Activated CD4-positive, alpha-beta T cell treated with anti-CD3 and anti-CD28 coated beads, Interleukin-2, amount 10 ng/mL, durations not matched to agents 24 days and 14 days (primary cell): Measurements from ENCODE around the gene STARD4. TPM values are rescaled to one million over a fixed set of nuclear protein-coding genes. Genes with fewer than 3 reads are reported as not detected.

Experiments used
- DNase-seq: peaks from one replicate; pipeline ENCODE4 v3.0.0; 2022
- H3K27ac Mint-ChIP-seq: one replicate; pipeline ENCODE4 v1.8.0; 2022; ENCODE audit warnings: mild to moderate bottlenecking, mixed read lengths
- H3K27me3 Mint-ChIP-seq: one replicate; pipeline ENCODE4 v1.8.0; 2022; ENCODE audit warnings: mixed read lengths
- H3K36me3 Mint-ChIP-seq: one replicate; pipeline ENCODE4 v1.8.0; 2022; ENCODE audit warnings: low read depth, mild to moderate bottlenecking, mixed read lengths
- H3K4me1 Mint-ChIP-seq: one replicate; pipeline ENCODE4 v1.8.0; 2021; ENCODE audit warnings: mixed read lengths
- H3K4me3 Mint-ChIP-seq: one replicate; pipeline ENCODE4 v1.8.0; 2022; ENCODE audit warnings: mild to moderate bottlenecking, moderate library complexity, mixed read lengths
- H3K9me3 Mint-ChIP-seq: one replicate; pipeline ENCODE4 v1.8.0; 2021; ENCODE audit warnings: mixed read lengths
- intact Hi-C: fragments of 100-400 bp; cut with micrococcal nuclease; formaldehyde crosslinking; loops from one replicate; pipeline ENCODE4 v1.15.1; 2023
- total RNA-seq: library from RNA; stranded (reverse); gene quantifications from 2 replicates; pipeline ENCODE4 v1.2.3, GENCODE V29; 2022

STARD4 gene
- total RNA-seq, 1 donor from 2014 or later: 122 TPM

GRCh38 chr5:111480346-111480745 lies 32.0 kb downstream of the STARD4 start:
- H3K27ac Mint-ChIP-seq: no peak overlapping the region

GRCh38 chr5:111478898-111479297 lies 33.4 kb downstream of the STARD4 start:
- no peaks in the 10 kb centered on the region for H3K27me3 Mint-ChIP-seq
- no peaks in the 10 kb centered on the region for H3K4me1 Mint-ChIP-seq
- H3K9me3 Mint-ChIP-seq: no peaks in the 10 kb centered on the region
- peaks cover 42% of the 10 kb centered on the region for H3K36me3 Mint-ChIP-seq
- no peak overlapping the region for H3K4me3 Mint-ChIP-seq
- no peak overlapping the region for H3K27ac Mint-ChIP-seq
- intact Hi-C loops: no loop called here
- no peak for DNase-seq

More at GRCh38 chr5:111480346-111480745, 32.0 kb downstream of the STARD4 start:
- no peak for DNase-seq
- Mint-ChIP-seq H3K27me3 (no peaks in the 10 kb centered on the region), H3K4me3 (no peak overlapping the region), H3K9me3 (no peaks in the 10 kb centered on the region), H3K36me3 (peaks cover 45% of the 10 kb centered on the region), H3K4me1 (no peaks in the 10 kb centered on the region)
- intact Hi-C loops: no loop called here

GRCh38 chr5:111478266-111478665 lies 34.1 kb downstream of the STARD4 start:
- DNase-seq: no peak
- no peak overlapping the region for H3K27ac Mint-ChIP-seq
- peaks cover 41% of the 10 kb centered on the region for H3K36me3 Mint-ChIP-seq
- no peak overlapping the region for H3K4me3 Mint-ChIP-seq
- H3K27me3 Mint-ChIP-seq: no peaks in the 10 kb centered on the region
- H3K9me3 Mint-ChIP-seq: no peaks in the 10 kb centered on the region
- intact Hi-C loops: no loop called here
- no peaks in the 10 kb centered on the region for H3K4me1 Mint-ChIP-seq

- H3K36me3 Mint-ChIP-seq: peaks cover 34% of the 10 kb centered on the region
- DNase-seq: no peak
- H3K4me1 Mint-ChIP-seq: peaks cover 3% of the 10 kb centered on the region
- H3K4me3 Mint-ChIP-seq: no peak overlapping the region
- H3K9me3 Mint-ChIP-seq: peaks cover 7% of the 10 kb centered on the region
- no peak overlapping the region for H3K27ac Mint-ChIP-seq
- H3K27me3 Mint-ChIP-seq: no peaks in the 10 kb centered on the region
- intact Hi-C loops: no loop called here
Measured at GRCh38 chr5:111472579-111472978, 39.8 kb downstream of the STARD4 start.

GRCh38 chr5:111472096-111472495 lies 40.2 kb downstream of the STARD4 start:
- H3K9me3 Mint-ChIP-seq: peaks cover 8% of the 10 kb centered on the region
- intact Hi-C loops: no loop called here
- H3K27me3 Mint-ChIP-seq: no peaks in the 10 kb centered on the region
- peaks cover 3% of the 10 kb centered on the region for H3K4me1 Mint-ChIP-seq
- no peak for DNase-seq
- H3K27ac Mint-ChIP-seq: no peak overlapping the region
- no peak overlapping the region for H3K4me3 Mint-ChIP-seq
- H3K36me3 Mint-ChIP-seq: peaks cover 32% of the 10 kb centered on the region

- intact Hi-C loops: no loop called here
- DNase-seq: no peak
- H3K4me1 Mint-ChIP-seq: peaks cover 3% of the 10 kb centered on the region
Measured at GRCh38 chr5:111469903-111470302, 42.4 kb downstream of the STARD4 start.

GRCh38 chr5:111469293-111469896 lies 42.9 kb downstream of the STARD4 start:
- intact Hi-C loops: no loop called here
- H3K4me1 Mint-ChIP-seq: peaks cover 3% of the 10 kb centered on the region
- H3K27me3 Mint-ChIP-seq: no peaks in the 10 kb centered on the region
- H3K9me3 Mint-ChIP-seq: peaks cover 31% of the 10 kb centered on the region
- H3K36me3 Mint-ChIP-seq: peaks cover 40% of the 10 kb centered on the region
- no peak overlapping the region for H3K27ac Mint-ChIP-seq
- H3K4me3 Mint-ChIP-seq: no peak overlapping the region
- DNase-seq: no peak

More at GRCh38 chr5:111469903-111470302, 42.4 kb downstream of the STARD4 start:
- peaks cover 37% of the 10 kb centered on the region for H3K36me3 Mint-ChIP-seq
- H3K9me3 Mint-ChIP-seq: peaks cover 28% of the 10 kb centered on the region
- H3K4me3 Mint-ChIP-seq: no peak overlapping the region
- H3K27ac Mint-ChIP-seq: no peak overlapping the region
- H3K27me3 Mint-ChIP-seq: no peaks in the 10 kb centered on the region

GRCh38 chr5:111463311-111463710 lies 49.0 kb downstream of the STARD4 start:
- Mint-ChIP-seq H3K9me3 (peaks cover 47% of the 10 kb centered on the region), H3K27ac (no peak overlapping the region), H3K4me1 (peaks cover 6% of the 10 kb centered on the region), H3K27me3 (no peaks in the 10 kb centered on the region), H3K4me3 (no peak overlapping the region), H3K36me3 (peaks cover 48% of the 10 kb centered on the region)
- no peak for DNase-seq
- intact Hi-C loops: no loop called here

- H3K27ac Mint-ChIP-seq: no peak overlapping the region
- peaks cover 46% of the 10 kb centered on the region for H3K36me3 Mint-ChIP-seq
- intact Hi-C loops: no loop called here
- H3K9me3 Mint-ChIP-seq: peaks cover 38% of the 10 kb centered on the region
- no peak for DNase-seq
- peaks cover 6% of the 10 kb centered on the region for H3K4me1 Mint-ChIP-seq
- no peak overlapping the region for H3K4me3 Mint-ChIP-seq
- H3K27me3 Mint-ChIP-seq: no peaks in the 10 kb centered on the region
Measured at GRCh38 chr5:111461934-111462333, 50.4 kb downstream of the STARD4 start.

- peaks cover 6% of the 10 kb centered on the region for H3K4me1 Mint-ChIP-seq
- no peak overlapping the region for H3K27ac Mint-ChIP-seq
- no peaks in the 10 kb centered on the region for H3K27me3 Mint-ChIP-seq
- no peak for DNase-seq
- H3K4me3 Mint-ChIP-seq: no peak overlapping the region
- peaks cover 42% of the 10 kb centered on the region for H3K36me3 Mint-ChIP-seq
- peaks cover 32% of the 10 kb centered on the region for H3K9me3 Mint-ChIP-seq
- intact Hi-C loops: no loop called here
Measured at GRCh38 chr5:111461255-111461671, 51.1 kb downstream of the STARD4 start.

GRCh38 chr5:111454776-111455175 lies 57.6 kb downstream of the STARD4 start:
- DNase-seq: no peak
- no peaks in the 10 kb centered on the region for H3K27me3 Mint-ChIP-seq
- no peak overlapping the region for H3K4me3 Mint-ChIP-seq
- no peaks in the 10 kb centered on the region for H3K4me1 Mint-ChIP-seq
- no peaks in the 10 kb centered on the region for H3K9me3 Mint-ChIP-seq
- H3K27ac Mint-ChIP-seq: no peak overlapping the region
- H3K36me3 Mint-ChIP-seq: peaks cover 28% of the 10 kb centered on the region
- intact Hi-C loops: no loop called here

- intact Hi-C loops: no loop called here
- Mint-ChIP-seq H3K9me3 (no peaks in the 10 kb centered on the region), H3K36me3 (peaks cover 31% of the 10 kb centered on the region), H3K4me3 (no peak overlapping the region), H3K27ac (no peak overlapping the region), H3K27me3 (no peaks in the 10 kb centered on the region), H3K4me1 (no peaks in the 10 kb centered on the region)
- DNase-seq: no peak
Measured at GRCh38 chr5:111454198-111454622, 58.1 kb downstream of the STARD4 start.

GRCh38 chr5:111453747-111454146 lies 58.6 kb downstream of the STARD4 start:
- H3K9me3 Mint-ChIP-seq: no peaks in the 10 kb centered on the region
- no peaks in the 10 kb centered on the region for H3K4me1 Mint-ChIP-seq
- DNase-seq: no peak
- no peak overlapping the region for H3K4me3 Mint-ChIP-seq
- no peaks in the 10 kb centered on the region for H3K27me3 Mint-ChIP-seq
- H3K27ac Mint-ChIP-seq: peak overlapping the region; percentile 53
- intact Hi-C loops: no loop called here
- peaks cover 31% of the 10 kb centered on the region for H3K36me3 Mint-ChIP-seq

GRCh38 chr5:111453295-111453694 lies 59.0 kb downstream of the STARD4 start:
- Mint-ChIP-seq H3K9me3 (no peaks in the 10 kb centered on the region), H3K27ac (peak overlapping the region; percentile 53), H3K4me3 (no peak overlapping the region), H3K36me3 (peaks cover 31% of the 10 kb centered on the region), H3K4me1 (no peaks in the 10 kb centered on the region), H3K27me3 (no peaks in the 10 kb centered on the region)
- no peak for DNase-seq
- intact Hi-C loops: no loop called here

GRCh38 chr5:111447822-111448221 lies 64.5 kb downstream of the STARD4 start:
- no peaks in the 10 kb centered on the region for H3K27me3 Mint-ChIP-seq
- H3K36me3 Mint-ChIP-seq: peaks cover 35% of the 10 kb centered on the region
- H3K4me1 Mint-ChIP-seq: peaks cover 3% of the 10 kb centered on the region
- H3K4me3 Mint-ChIP-seq: no peak overlapping the region
- intact Hi-C loops: no loop called here
- H3K27ac Mint-ChIP-seq: no peak overlapping the region
- H3K9me3 Mint-ChIP-seq: no peaks in the 10 kb centered on the region
- no peak for DNase-seq
